Bronchial epithelial cell (primary cell): ENCODE data around the gene NPEPPS. TPM values are rescaled to one million over a fixed set of nuclear protein-coding genes. Genes with fewer than 3 reads are reported as not detected.
"Not testable (repeated sequence)": the region's sequence is repeated elsewhere in the genome, so short reads cannot be mapped to it uniquely, and the experiment has no call there.

Source experiments
- DNase-seq: peaks from one replicate; pipeline ENCODE4 v3.0.0-alpha.2; 2010; ENCODE audit warnings: low read depth
- FAIRE-seq: peaks from 2 replicates; lab custom pipeline; 2011; peaks lifted over from hg19 to GRCh38; lab: Jason Lieb, UNC
- H3K27me3 ChIP-seq: 2 replicates; pipeline ENCODE4 v1.5.1; 2011; ENCODE audit warnings: low read length; ENCODE audit not compliant: control insufficient read depth, insufficient read depth
- H3K36me3 ChIP-seq: 2 replicates; pipeline ENCODE4 v1.5.1; 2011; ENCODE audit warnings: low read length; ENCODE audit not compliant: control insufficient read depth, insufficient read depth
- H3K4me3 ChIP-seq: 2 replicates; pipeline ENCODE4 v1.5.1; 2011; ENCODE audit warnings: mild to moderate bottlenecking, low read depth, low read length, control low read depth
- CTCF ChIP-seq: IDR thresholded peaks from 2 replicates; pipeline ENCODE4 v1.5.1; 2011; ENCODE audit warnings: mild to moderate bottlenecking, moderate library complexity, low read length, control low read depth, inconsistent platforms; ENCODE audit not compliant: insufficient read depth, severe bottlenecking
- total RNA-seq: library from RNA; depleted of rRNA; stranded (reverse); fragments of >200 nt; gene quantifications from 2 replicates; pipeline ENCODE4 v1.2.1, GENCODE V29; 2014

NPEPPS gene
- total RNA-seq, 1 donor from 2014 or later, result 84.2 TPM

DNA sequence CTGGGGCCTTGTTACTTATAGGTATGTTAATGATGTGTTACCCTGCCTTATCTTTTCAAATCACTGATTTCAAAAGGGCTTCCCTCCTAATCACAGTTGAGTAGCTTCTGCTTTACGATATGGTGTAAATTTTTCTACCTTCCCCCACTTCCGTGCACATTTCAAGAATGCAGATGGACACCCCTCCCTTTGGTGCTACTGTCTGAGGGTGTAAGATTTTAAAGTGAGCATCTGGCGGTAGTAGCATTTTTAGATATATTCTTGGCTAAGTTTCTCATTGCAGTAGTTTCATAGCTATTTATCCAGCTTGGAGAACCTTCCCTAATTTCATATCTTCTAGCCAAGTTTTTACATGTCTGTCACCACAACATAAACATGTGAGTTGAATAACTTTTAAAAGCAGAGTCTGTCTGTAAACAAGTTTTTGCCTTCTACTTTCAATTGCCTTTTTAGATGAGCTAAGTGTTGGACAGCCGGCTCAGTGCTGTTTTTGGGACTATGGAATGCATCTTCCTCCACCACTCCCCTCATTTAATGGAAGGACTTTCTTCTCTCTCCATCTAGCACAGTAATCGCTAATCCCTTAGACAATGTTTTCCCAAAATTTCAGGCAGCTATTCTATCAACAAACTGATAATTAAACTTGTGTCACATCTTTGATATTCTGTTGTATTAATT lies 55.6 kb downstream of the NPEPPS start:
- not testable (repeated sequence) for DNase-seq, H3K4me3 ChIP-seq, H3K36me3 ChIP-seq, H3K27me3 ChIP-seq
- FAIRE-seq, result peak; percentile 79

DNA sequence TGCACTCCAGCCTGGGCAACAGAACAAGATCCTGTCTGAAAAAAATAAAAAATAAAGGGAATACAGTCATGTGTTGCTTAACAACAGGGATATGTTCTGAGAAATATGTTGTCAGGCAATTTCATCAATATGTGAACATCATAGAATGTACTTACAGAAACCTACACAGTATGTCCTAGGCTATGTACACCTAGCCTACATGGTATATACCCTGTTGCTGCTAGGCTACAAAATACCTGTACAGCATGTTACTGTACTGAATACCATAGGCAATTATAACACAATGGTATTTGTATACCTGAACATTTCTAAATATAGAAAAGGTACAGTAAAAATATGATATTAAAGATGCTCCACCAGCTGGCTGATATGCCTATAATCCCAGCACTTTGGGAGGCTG lies 62.6 kb downstream of the NPEPPS start:
- H3K27me3 ChIP-seq, H3K4me3 ChIP-seq, FAIRE-seq, DNase-seq, H3K36me3 ChIP-seq: not testable (repeated sequence)

- Histone ChIP-seq H3K36me3 (peaks cover 10% of the 10 kb centered on the region), H3K27me3 (no peaks in the 10 kb centered on the region), H3K4me3 (no peak overlapping the region)
- no peak for FAIRE-seq
- TF ChIP-seq CTCF, result no peak
- no peak for DNase-seq
Measured at GRCh38 chr17:47603830-47604597, 73.1 kb downstream of the NPEPPS start.

- Histone ChIP-seq H3K27me3 (no peaks in the 10 kb centered on the region), H3K36me3 (peaks cover 9% of the 10 kb centered on the region), H3K4me3 (no peak overlapping the region)
- TF ChIP-seq CTCF, result no peak
- no peak for FAIRE-seq
- DNase-seq, result no peak
Measured at GRCh38 chr17:47604598-47604927, 73.7 kb downstream of the NPEPPS start.

- Histone ChIP-seq H3K4me3 (no peak overlapping the region), H3K27me3 (no peaks in the 10 kb centered on the region), H3K36me3 (peaks cover 9% of the 10 kb centered on the region)
- no peak for FAIRE-seq
- DNase-seq, result no peak
- TF ChIP-seq CTCF, result no peak
Measured at GRCh38 chr17:47605011-47605410, 74.1 kb downstream of the NPEPPS start.

- FAIRE-seq (no peak), DNase-seq (no peak)
- TF ChIP-seq CTCF, result no peak
- H3K36me3 ChIP-seq, result peaks cover 11% of the 10 kb centered on the region
- H3K27me3 ChIP-seq, result no peaks in the 10 kb centered on the region
- H3K4me3 ChIP-seq, result no peak overlapping the region
Measured at GRCh38 chr17:47607481-47607880, 76.6 kb downstream of the NPEPPS start.
